ENCODE results near the gene PHRF1.

Gene PHRF1

GRCh38 chr11:574031-574570 lies 2.2 kb upstream of the PHRF1 start:
- peak in 2 of 6 experiments; percentile 17 to 34 for DNase-seq

GRCh38 chr11:574632-575312 lies 1.5 kb upstream of the PHRF1 start:
- no peak for DNase-seq

- DNase-seq = peak in 3 of 6 experiments; percentile 69 to 90 (median 89)
Measured at GRCh38 chr11:575313-575995, 816 bp upstream of the PHRF1 start.

- DNase-seq = no peak
Measured at GRCh38 chr11:576811-577610, 741 bp downstream of the PHRF1 start.

GRCh38 chr11:577611-577894 lies 1.3 kb downstream of the PHRF1 start:
- no peak for DNase-seq

- DNase-seq = no peak
Measured at GRCh38 chr11:578276-579035, 2.2 kb downstream of the PHRF1 start.

- no peak for DNase-seq
Measured at GRCh38 chr11:579830-580601, 3.7 kb downstream of the PHRF1 start.

GRCh38 chr11:581342-581741 lies 5.1 kb downstream of the PHRF1 start:
- DNase-seq = no peak

- no peak for DNase-seq
Measured at GRCh38 chr11:581752-582151, 5.5 kb downstream of the PHRF1 start.

GRCh38 chr11:584287-584686 lies 8.0 kb downstream of the PHRF1 start:
- DNase-seq = no peak

GRCh38 chr11:586376-587316 lies 10.4 kb downstream of the PHRF1 start:
- no peak for DNase-seq

GRCh38 chr11:587546-587945 lies 11.3 kb downstream of the PHRF1 start:
- DNase-seq = no peak

GRCh38 chr11:587978-588380 lies 11.7 kb downstream of the PHRF1 start:
- peak; percentile 63 to 84 (median 72) for DNase-seq

- no peak for DNase-seq
Measured at GRCh38 chr11:589798-590197, 13.5 kb downstream of the PHRF1 start.

GRCh38 chr11:590997-591396 lies 14.7 kb downstream of the PHRF1 start:
- no peak for DNase-seq

GRCh38 chr11:592501-592900 lies 16.2 kb downstream of the PHRF1 start:
- no peak for DNase-seq

- DNase-seq = no peak
Measured at GRCh38 chr11:592918-593317, 16.6 kb downstream of the PHRF1 start.

GRCh38 chr11:593347-593746 lies 17.1 kb downstream of the PHRF1 start:
- DNase-seq = no peak

GRCh38 chr11:595400-595799 lies 19.1 kb downstream of the PHRF1 start:
- DNase-seq = no peak

- no peak for DNase-seq
Measured at GRCh38 chr11:596374-596773, 20.1 kb downstream of the PHRF1 start.

GRCh38 chr11:597166-597725 lies 21.0 kb downstream of the PHRF1 start:
- no peak for DNase-seq
